ENCODE measurements around the gene ANKS3. TPM values are rescaled to one million over a fixed set of nuclear protein-coding genes. Genes with fewer than 3 reads are reported as not detected.
A peak's percentile ranks its signal among the peaks of the same experiment; 100 is the strongest.

The ANKS3 gene
- total RNA-seq, 1 donor from 2014 or later: 8.7 TPM

GRCh38 chr16:4679156-4679849 lies 54.8 kb downstream of the ANKS3 start:
- H3K36me3 ChIP-seq: peaks cover 45% of the 10 kb centered on the region
- TF ChIP-seq, protein P1, sequence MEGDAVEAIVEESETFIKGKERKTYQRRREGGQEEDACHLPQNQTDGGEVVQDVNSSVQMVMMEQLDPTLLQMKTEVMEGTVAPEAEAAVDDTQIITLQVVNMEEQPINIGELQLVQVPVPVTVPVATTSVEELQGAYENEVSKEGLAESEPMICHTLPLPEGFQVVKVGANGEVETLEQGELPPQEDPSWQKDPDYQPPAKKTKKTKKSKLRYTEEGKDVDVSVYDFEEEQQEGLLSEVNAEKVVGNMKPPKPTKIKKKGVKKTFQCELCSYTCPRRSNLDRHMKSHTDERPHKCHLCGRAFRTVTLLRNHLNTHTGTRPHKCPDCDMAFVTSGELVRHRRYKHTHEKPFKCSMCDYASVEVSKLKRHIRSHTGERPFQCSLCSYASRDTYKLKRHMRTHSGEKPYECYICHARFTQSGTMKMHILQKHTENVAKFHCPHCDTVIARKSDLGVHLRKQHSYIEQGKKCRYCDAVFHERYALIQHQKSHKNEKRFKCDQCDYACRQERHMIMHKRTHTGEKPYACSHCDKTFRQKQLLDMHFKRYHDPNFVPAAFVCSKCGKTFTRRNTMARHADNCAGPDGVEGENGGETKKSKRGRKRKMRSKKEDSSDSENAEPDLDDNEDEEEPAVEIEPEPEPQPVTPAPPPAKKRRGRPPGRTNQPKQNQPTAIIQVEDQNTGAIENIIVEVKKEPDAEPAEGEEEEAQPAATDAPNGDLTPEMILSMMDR (IDR thresholded peaks at IDR 0.05; ENCODE audit: borderline replicate concordance): no peak
- intact Hi-C loops (cut with micrococcal nuclease): no loop called here
- no peaks in the 10 kb centered on the region for H3K9me3 ChIP-seq (replicated peaks)
- peak; percentile 49 for DNase-seq
- peaks cover 70% of the 10 kb centered on the region for H3K4me1 ChIP-seq
- H3K27me3 ChIP-seq (ENCODE audit: low read depth): no peaks in the 10 kb centered on the region
- H3K27ac ChIP-seq (replicated peaks): peak overlapping the region; percentile 93
- H3K4me3 ChIP-seq: peak overlapping the region; percentile 56

DNA sequence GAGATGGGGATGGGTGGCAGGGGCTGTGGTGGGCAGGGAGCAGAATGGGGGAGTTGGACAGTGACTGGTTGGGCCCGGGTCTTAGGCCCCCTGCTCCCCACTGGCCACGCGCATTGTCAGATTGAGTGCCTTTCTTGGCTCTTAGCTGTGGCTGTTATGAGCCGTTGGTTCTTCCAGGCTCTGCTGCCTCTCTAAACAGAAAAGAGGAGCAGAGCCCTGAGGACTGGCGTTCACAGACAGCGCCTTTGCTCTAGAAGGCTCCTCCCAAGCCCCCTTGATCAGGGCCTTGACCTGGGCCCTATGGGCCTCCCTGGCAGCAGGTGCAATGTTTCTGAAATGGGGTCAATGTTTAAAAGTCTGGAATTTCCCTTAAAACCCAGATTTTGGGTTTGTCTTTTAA lies 55.5 kb downstream of the ANKS3 start:
- no peaks in the 10 kb centered on the region for H3K9me3 ChIP-seq (replicated peaks)
- TF ChIP-seq, protein P1 (IDR thresholded peaks at IDR 0.05; ENCODE audit: borderline replicate concordance): no peak
- peaks cover 42% of the 10 kb centered on the region for H3K36me3 ChIP-seq
- peaks cover 70% of the 10 kb centered on the region for H3K4me1 ChIP-seq
- peak overlapping the region; percentile 93 for H3K27ac ChIP-seq (replicated peaks)
- no peak overlapping the region for H3K4me3 ChIP-seq
- intact Hi-C loops (cut with micrococcal nuclease): no loop called here
- no peaks in the 10 kb centered on the region for H3K27me3 ChIP-seq (ENCODE audit: low read depth)
- no peak for DNase-seq

- DNase-seq: no peak
- Histone ChIP-seq H3K27me3 (ENCODE audit: low read depth) (no peaks in the 10 kb centered on the region), H3K36me3 (peaks cover 42% of the 10 kb centered on the region), H3K9me3 (replicated peaks) (no peaks in the 10 kb centered on the region), H3K27ac (replicated peaks) (peak overlapping the region; percentile 93), H3K4me3 (no peak overlapping the region), H3K4me1 (peaks cover 70% of the 10 kb centered on the region)
- TF ChIP-seq, protein P1 (IDR thresholded peaks at IDR 0.05; ENCODE audit: borderline replicate concordance): no peak
- intact Hi-C loops (cut with micrococcal nuclease): no loop called here
Measured at GRCh38 chr16:4677994-4678393, 56.1 kb downstream of the ANKS3 start.

- Histone ChIP-seq H3K27me3 (ENCODE audit: low read depth) (no peaks in the 10 kb centered on the region), H3K9me3 (replicated peaks) (no peaks in the 10 kb centered on the region), H3K4me1 (peaks cover 68% of the 10 kb centered on the region), H3K4me3 (peak overlapping the region; percentile 36), H3K27ac (replicated peaks) (peak overlapping the region; percentile 93), H3K36me3 (peaks cover 39% of the 10 kb centered on the region)
- TF ChIP-seq, protein P1 (IDR thresholded peaks at IDR 0.05; ENCODE audit: borderline replicate concordance): no peak
- DNase-seq: peak; percentile 81
- intact Hi-C loops (cut with micrococcal nuclease): no loop called here
Measured at GRCh38 chr16:4677390-4677789, 56.7 kb downstream of the ANKS3 start.

DNA sequence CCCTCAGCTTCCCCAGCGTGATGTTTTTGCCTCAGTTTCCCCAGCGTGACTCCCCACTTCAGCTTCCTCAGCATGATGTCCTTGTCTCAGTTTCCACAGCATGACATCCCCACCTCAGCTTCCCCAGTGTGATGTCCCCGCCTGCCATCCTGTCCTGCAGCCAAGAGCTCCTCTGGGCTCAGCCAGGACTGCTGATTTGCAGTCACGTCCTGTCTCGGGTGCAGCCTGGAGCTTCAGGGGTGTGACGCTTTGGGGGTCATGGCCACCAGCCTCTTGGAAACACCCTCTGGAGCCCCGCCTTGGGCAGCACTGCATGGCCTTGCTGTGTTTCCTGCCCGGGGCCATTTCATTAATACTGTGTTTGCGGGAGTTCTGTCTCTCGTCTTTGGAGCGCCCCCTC lies 57.2 kb downstream of the ANKS3 start:
- Histone ChIP-seq H3K4me3 (peak overlapping the region; percentile 36), H3K36me3 (peaks cover 38% of the 10 kb centered on the region), H3K27ac (replicated peaks) (peak overlapping the region; percentile 93), H3K27me3 (ENCODE audit: low read depth) (no peaks in the 10 kb centered on the region), H3K9me3 (replicated peaks) (no peaks in the 10 kb centered on the region), H3K4me1 (peaks cover 64% of the 10 kb centered on the region)
- TF ChIP-seq, protein P1 (IDR thresholded peaks at IDR 0.05; ENCODE audit: borderline replicate concordance): no peak
- peak; percentile 69 for DNase-seq
- intact Hi-C loops (cut with micrococcal nuclease): no loop called here

Data from left ventricle myocardium inferior (tissue), 1 donor.